Astrocyte of the spinal cord (primary cell): ENCODE measurements around the gene CHST13.

Experiments
- DNase-seq: peaks from one replicate; pipeline ENCODE4 v3.0.0; 2011; ENCODE audit warnings: low read depth, low spot score
- H3K4me3 ChIP-seq: 2 replicates; pipeline ENCODE4 v1.5.1; 2011; ENCODE audit warnings: low read depth, mild to moderate bottlenecking, low read length, moderate library complexity
- in situ Hi-C: cut with HindIII; loops from 2 replicates; pipeline ENCODE4 v1.10.0; 2017; ENCODE audit warnings: low sequenced_read_pairs
- TF ChIP-seq, protein P1 (sequence below): IDR thresholded peaks from 2 replicates; pipeline ENCODE4 v1.5.1; 2012; ENCODE audit warnings: low read depth, mild to moderate bottlenecking, low read length, inconsistent platforms

The CHST13 gene

DNA sequence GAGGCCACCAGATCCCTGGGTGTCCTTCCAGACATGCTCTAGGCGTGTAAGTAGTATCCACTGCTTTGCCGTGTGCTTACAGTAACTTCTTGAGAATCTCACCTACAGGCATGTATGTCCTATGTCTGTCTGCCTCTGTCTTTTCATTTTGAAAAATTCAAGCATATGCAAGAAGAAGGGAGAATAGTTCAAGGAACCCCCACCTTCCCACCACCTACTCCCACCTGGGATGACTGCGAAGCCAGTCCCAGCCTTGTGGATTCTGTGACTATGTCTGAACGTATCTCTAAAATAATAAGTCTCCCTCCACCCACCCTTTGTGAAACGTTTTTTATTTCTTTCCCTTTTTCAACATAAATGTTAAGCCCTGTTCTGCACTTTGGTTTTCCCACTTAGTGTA is 15.0 kb downstream of the CHST13 start:
- H3K4me3 ChIP-seq: no peak overlapping the region
- DNase-seq: no peak
- in situ Hi-C loops: no loop called here
- TF ChIP-seq, protein P1, sequence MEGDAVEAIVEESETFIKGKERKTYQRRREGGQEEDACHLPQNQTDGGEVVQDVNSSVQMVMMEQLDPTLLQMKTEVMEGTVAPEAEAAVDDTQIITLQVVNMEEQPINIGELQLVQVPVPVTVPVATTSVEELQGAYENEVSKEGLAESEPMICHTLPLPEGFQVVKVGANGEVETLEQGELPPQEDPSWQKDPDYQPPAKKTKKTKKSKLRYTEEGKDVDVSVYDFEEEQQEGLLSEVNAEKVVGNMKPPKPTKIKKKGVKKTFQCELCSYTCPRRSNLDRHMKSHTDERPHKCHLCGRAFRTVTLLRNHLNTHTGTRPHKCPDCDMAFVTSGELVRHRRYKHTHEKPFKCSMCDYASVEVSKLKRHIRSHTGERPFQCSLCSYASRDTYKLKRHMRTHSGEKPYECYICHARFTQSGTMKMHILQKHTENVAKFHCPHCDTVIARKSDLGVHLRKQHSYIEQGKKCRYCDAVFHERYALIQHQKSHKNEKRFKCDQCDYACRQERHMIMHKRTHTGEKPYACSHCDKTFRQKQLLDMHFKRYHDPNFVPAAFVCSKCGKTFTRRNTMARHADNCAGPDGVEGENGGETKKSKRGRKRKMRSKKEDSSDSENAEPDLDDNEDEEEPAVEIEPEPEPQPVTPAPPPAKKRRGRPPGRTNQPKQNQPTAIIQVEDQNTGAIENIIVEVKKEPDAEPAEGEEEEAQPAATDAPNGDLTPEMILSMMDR: no peak

DNA sequence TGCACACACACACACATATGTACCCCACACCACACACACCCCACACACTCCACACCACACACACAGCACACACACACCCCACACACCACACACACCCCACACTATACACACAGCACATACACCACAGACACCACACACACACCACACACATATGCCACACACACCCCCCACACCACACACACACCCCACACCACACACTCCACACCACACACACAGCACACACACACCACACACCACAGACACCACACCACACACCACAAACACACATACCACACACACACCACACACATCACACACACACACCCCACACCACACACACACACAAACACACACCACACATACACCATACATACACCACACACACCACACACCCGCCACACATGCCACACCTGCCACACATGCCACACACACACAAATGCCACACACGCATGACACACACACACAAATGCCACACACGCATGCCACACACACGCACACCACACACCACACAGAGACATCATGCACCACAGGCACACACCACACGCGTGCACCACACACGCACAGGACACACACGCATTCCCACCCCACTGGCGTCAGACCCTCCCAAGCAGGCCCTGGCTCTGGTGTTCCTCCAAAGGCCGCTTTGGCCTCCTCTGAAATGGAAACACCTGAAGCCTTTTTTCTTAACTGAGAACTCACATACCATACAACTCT is 15.7 kb downstream of the CHST13 start:
- no peak for DNase-seq
- no peak overlapping the region for H3K4me3 ChIP-seq
- in situ Hi-C loops: no loop called here
- TF ChIP-seq, protein P1: no peak

DNA sequence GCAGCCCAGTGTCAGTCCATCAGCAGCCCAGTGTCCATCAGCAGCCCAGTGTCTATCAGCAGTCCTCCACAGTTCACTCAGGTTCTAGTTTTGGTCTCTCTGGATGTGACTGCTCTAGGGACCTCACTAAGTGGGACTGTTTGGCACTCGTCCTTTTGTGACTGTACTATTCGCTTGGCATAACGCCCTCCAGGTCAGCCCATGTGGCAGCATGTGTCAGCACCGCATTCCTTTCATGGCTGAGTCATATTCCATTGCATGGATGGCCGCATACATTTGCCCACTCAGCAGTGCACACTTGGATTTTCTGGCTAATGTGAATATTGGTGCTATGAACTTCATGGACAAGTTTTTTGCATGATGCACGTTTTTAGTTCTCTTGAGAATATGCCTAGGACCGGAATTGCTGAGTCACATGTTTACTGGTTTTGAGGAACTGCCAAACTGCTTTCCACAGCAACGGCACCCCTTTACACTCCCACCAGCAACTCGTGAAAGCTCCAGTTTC is 16.4 kb downstream of the CHST13 start:
- TF ChIP-seq, protein P1: no peak
- in situ Hi-C loops: no loop called here
- peak; percentile 86 for DNase-seq
- H3K4me3 ChIP-seq: no peak overlapping the region

DNA sequence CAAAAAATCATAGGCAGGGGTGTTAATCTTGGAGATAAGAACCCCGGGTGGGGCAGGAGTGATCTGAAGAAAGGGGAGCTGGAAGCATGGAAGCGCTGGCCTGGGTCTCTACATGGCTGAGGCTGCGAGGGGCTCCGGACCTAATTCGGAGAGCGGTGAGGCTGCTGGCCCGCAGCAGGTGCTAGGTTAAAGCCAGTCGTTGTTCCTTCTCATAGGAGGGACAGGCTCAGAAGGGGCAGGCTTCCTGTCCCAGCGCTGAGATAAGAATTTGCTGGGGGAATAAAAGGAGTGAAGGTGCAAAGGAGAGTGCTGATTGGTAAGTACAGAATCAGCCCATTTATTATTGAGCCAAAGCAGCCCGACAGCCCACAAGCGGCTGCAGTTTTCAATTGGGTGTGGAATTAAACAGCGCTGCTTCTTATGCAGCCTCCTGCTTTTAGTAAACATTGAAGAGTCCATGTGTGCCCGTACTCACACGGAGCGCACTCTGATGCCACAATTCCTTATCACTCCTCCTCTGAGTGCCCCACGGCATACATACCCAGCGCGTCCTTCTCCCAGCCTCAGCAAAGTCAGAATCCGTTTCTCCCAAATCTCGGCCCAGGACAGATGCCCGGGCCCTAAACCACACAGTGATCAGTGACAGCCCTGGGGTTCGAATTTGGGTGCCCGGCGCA is 17.1 kb downstream of the CHST13 start:
- no peak for DNase-seq
- TF ChIP-seq, protein P1: no peak
- H3K4me3 ChIP-seq: no peak overlapping the region
- in situ Hi-C loops: no loop called here

DNA sequence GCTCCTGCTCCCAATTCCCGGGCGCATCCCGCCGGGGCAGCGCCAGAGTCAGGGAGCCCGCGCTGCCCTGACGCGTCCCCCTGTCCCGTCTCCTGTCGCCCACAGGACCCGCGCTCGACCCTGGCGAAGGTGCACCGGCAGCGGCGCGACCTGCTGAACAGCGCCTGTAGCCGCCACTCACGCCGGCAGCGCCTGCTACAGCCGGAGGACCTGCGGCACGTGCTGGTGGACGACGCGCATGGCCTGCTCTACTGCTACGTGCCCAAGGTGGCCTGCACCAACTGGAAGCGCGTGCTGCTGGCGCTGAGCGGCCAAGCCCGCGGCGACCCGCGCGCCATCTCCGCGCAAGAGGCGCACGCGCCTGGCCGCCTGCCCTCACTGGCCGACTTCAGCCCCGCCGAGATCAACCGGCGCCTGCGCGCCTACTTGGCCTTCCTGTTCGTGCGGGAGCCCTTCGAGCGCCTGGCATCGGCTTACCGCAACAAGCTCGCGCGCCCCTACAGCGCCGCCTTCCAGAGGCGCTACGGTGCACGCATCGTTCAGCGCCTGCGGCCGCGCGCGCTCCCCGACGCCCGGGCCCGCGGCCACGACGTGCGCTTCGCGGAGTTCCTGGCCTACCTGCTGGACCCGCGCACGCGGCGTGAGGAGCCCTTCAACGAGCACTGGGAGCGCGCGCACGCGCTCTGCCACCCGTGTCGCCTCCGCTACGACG is 17.8 kb downstream of the CHST13 start:
- in situ Hi-C loops: no loop called here
- H3K4me3 ChIP-seq: no peak overlapping the region
- TF ChIP-seq, protein P1: no peak
- DNase-seq: no peak

DNA sequence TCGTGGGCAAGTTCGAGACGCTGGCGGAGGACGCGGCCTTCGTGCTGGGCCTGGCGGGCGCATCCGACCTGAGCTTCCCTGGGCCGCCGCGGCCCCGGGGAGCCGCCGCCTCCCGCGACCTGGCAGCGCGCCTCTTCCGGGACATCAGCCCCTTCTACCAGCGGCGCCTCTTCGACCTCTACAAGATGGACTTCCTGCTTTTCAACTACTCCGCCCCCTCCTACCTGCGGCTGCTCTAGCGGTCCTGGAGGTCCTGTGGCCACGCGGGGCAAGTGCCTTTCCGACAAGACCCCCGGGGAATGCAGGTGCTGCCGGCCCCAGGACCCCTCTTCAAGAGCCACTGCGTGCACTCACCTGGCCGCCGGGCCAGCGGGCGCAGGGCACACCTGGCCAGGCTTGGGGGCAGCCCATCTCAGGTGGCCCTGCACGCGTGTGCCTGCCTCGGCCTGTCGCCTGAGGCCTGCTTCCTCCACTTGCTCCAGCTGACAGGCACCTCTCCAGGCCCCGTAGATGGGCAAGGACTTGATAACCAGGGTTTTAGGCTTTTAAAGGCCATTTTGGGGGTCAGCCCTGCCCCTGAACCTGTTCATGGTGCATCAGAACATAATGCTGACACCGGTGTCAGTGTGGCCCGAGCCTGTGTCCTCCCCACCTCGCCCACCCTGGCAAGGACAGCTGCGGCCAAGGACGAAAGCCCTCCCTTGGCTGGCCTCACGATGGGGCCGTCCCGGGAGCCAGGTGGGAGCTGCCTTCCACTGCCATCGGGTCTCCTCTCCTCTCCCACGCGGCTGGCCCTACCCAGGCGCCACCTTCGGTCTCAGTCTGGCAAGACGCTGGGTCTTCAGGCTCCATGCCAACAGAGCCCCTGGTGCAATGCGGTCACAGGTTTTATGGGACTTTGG is 18.6 kb downstream of the CHST13 start:
- TF ChIP-seq, protein P1: no peak
- in situ Hi-C loops: no loop called here
- DNase-seq: no peak
- no peak overlapping the region for H3K4me3 ChIP-seq
